HCEC 1CT (cell line): ENCODE results near the gene VRK1.

Source experiments
- DNase-seq: peaks from one replicate; pipeline ENCODE4 v3.0.0-alpha.2; 2017

VRK1 gene

GRCh38 chr14:96926001-96926400, 128.8 kb downstream of the VRK1 start:
- DNase-seq, result no peak

- DNase-seq, result no peak
Observed at GRCh38 chr14:96928779-96929380, 131.7 kb downstream of the VRK1 start.

- DNase-seq, result no peak
Observed at GRCh38 chr14:96929950-96930349, 132.8 kb downstream of the VRK1 start.

GRCh38 chr14:96930526-96930925, 133.3 kb downstream of the VRK1 start:
- DNase-seq, result no peak
